GM19438 (cell line): ENCODE results near the gene CRYBA4.

ENCODE experiments used
- ATAC-seq: cut with Tn5 transposase; IDR thresholded peaks from one replicate; pipeline ENCODE4 v1.9.1; 2021; ENCODE audit warnings: low read depth; ENCODE audit not compliant: unreplicated experiment

CRYBA4 gene

DNA sequence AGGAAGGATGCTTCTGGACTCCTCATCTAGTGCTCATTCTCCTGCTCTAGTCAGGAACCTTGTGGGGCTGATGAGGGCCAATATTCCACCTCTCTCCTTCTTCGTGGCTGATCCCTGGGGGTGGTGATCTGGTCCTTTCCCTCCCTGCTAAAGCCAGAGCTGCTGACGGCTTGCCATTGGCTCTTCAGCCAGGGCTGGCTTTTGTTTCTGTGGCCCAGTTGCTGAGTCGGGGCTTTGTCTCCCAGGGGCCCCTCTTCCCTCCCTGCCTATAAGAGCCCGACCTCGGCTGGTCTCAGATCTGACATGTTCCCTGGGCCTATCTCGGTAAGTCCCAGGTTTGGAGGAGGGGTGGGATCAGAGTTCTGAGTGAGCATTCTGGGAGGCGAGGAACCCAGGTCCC, at the start of gene CRYBA4:
Gene CRYBA4 (plus strand): TSS at position 301 of the 400 bp plus-strand sequence. CDS start 634 bp downstream, outside the sequence.
- ATAC-seq: no peak

- no peak for ATAC-seq
Observed at GRCh38 chr22:26573026-26573662, 48.6 kb upstream of the CRYBA4 start.

DNA sequence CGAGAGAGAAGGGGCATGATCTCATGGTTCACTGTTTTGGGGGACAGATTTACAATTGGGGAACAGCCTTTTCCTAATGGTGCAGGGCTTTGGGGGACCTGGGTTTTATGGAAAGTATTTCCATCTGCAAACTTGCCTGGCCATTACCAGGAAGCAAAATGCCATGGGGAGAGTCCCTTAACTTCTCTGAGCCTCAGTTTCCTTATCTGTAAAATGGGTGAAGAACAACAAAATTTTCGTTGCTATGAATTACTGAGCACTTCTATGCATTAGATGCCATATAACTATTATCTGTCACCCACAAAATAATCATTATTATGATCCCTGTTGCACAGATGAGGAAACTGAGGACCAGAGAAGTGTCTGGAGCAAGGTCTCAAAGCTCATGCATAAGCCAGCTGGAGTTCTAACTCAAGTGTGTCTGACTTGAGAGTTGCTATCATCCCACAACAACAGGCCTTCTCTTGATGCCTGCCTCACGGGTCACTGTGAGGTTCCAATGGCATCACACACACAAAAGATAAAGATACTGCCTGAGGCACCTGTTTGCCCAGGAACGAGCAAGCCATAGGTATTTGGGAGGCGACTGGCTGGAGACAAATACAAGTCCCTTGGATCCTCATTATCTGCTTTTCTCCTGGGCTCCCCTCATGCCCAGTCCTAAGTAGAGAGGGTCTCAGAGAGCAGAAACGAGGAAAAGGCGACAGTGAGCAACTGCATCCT, 47.6 kb upstream of the CRYBA4 start:
- ATAC-seq: no peak

- no peak for ATAC-seq
Observed at GRCh38 chr22:26576026-26576680, 45.6 kb upstream of the CRYBA4 start.

DNA sequence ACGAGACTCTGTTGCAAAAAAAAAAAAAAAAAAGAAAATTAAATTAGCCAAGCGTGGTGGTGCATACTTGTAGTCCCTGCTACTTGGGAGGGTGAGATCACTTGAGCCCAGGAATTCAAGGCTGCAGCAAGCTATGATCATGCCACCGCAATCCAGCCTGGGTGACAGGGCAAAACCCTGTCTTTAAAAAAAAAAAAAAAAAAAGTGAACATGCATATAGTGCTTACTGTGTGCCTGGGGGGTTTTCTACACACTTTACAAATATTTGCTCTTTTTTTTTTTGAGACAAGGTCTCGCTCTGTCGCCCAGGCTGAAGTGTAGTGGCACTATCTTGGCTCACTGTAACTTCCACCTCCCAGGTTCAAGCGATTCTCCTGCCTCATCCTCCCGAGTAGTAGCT, 44.7 kb upstream of the CRYBA4 start:
- ATAC-seq: no peak

DNA sequence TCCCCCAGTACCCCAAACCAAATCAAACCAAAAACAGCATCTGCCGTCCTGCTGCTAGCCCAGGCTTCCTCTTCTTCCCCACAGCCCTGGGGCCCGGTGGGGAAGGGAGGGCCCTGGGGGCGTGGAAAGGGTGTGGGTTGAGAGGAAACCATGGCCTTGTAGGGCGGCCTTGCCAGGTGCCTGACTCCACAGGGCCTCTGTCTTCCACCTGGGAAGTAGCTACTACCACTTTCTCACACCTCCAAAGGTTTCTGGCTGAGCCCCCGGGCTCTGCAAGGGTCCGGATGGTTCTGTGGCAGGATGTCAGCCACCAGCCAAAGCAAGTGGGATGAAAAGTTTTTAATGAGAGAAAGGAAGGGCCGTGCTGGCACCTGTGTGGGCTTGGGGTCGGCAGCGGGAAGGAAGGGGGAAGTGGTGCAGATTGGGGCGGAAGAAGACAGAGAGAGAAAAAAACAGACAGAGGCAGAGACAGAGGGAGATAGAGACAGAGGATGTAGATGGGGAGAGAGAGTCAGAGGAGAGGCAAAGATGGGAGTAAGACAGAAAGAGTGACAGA, 42.4 kb upstream of the CRYBA4 start:
- peak; percentile 87 for ATAC-seq

DNA sequence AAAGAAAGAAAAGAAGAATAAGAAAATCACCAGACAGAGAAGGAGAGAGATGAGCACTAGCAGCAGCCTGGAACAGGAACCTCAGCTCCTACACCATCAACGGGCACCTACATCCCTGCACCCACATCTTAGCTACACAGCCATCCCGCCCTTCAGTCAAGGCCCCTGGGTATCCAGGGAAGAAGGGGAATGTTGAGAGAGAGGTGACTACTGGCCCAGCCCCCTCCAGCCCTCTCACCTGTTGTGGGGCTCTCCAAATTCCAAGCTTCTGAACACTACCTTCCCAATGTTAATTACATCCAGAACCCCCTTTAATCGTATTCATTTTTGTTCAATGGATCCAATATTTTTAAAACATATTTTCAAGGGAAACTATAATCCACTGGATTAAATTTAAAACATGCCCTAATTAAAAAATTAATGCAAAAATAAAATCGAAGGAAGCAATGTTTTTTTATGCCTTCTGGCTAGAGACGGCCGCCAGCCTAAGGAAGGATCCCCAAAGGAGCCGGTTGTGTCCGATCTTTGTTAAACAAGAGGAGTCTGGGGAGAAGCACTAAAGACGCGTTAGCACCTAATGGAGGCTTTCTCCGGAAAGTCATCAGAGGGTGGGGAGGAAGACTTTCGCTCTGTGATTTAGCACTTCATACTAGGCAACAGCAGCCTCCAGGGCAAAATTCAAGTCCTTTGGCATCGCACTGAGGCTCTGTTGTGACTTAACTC, 41.4 kb upstream of the CRYBA4 start:
- ATAC-seq: no peak

GRCh38 chr22:26581026-26581425, 40.7 kb upstream of the CRYBA4 start:
- ATAC-seq: no peak

DNA sequence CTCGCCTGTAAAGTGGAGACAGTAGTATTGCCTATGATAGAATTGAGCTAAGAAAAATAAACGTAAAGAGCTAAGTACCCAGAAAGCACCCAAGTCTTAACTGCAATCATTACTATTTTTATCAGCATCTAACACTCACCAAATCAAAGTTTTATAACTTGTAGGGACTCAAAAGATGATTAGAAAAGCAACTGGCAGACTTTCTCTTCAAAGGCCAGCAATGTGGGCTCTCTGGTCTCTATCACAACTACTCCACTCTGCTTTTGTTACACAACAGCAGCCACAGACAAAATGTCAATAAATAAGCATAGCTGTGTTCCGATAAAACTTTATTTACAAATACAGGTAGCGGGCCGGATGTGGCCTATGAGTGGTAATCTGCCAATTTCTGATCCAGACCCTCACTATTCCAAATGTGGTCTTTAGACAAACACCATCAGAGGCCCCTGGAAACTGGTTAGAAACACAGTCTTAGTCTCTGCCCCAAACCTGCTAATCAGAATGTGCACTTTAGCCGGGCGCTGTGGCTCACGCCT, 40.1 kb upstream of the CRYBA4 start:
- ATAC-seq: no peak

DNA sequence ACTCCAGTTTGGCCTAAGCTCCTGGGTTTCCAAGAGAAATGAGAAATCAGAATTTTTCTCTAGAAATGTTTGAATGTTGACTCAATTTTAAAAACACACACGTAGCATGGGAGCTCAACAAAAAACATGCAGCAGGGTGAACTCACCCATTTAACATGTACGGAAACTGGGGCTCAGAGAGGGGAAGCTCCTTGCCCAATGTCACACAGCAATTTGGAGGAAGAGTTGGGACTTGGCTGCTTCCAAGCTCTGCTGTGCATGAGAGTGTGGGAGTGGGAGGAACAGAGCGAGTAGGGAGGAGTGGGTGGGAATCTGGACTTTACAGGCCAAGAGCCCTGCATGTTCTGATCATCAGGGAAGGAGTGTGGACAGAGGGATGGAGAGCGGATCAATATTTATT, 37.8 kb upstream of the CRYBA4 start:
- ATAC-seq: no peak

DNA sequence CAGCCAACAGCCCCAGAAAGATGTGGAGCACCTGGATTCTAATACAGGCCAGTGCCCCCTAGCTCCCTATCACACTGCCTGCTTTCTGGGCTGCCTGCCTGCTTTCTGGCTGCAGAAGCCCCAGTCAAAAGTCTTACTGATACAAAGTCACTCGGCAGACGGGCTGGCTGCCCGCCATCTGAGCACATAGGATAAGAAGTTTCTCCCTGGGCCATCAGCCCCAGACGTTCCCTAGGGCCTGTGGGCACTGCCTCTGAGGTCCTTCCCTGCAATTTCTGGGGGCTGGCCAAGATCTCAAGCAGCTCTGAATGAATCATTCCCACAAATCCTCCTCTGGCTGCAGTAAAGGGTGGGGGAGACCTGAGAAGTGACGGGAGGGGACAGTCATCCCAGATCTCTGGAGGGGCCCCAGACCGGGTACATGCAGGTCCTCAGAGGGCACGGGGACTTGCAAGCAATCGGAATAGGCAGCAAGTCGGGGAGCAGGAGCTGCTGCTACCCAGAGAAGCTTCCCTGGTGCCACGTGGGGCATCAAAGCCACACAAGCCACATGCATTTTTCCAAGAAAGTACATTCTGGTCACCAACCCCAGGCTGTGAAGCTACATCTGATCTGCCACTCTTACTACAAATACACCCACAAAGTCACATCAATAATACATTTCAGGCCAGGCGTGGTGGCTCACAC, 36.5 kb upstream of the CRYBA4 start:
- ATAC-seq: no peak

DNA sequence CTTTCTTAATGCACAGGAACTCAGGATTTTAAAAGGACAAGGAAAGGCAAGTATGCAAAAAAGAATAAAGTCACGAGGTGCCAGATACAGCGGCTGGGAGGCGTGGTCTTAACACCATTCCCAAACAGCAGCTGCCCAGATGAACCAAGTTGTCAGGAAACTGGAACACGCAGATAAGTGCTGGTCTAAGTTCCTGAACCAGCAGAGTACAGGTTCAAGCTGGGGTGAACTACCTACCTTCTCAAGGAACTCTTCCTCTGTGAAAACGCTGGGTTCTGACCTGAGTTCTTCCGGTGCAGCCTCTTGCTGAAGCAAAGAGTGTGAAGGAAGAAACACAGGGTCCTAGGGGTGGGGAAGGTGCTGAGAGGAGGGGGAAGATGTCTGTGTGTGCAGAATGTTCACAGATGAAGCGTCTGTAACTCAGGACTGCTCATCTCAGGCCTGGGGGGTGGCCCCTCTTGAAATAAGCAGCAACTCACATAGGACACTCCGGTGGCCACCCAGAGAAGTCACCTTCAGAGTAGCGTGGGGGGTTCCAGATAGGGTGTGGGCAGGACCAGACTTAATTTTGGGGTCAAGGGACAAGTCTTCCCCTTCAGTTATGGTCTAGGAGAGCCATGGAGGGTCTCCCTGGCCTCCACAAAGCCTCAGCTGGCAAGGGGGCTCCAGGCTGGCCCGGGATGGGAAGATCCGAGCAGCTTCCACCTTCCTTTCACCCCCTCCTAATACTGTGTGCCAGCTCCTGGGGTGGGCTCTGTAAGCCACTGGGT, 35.0 kb upstream of the CRYBA4 start:
- ATAC-seq: no peak

DNA sequence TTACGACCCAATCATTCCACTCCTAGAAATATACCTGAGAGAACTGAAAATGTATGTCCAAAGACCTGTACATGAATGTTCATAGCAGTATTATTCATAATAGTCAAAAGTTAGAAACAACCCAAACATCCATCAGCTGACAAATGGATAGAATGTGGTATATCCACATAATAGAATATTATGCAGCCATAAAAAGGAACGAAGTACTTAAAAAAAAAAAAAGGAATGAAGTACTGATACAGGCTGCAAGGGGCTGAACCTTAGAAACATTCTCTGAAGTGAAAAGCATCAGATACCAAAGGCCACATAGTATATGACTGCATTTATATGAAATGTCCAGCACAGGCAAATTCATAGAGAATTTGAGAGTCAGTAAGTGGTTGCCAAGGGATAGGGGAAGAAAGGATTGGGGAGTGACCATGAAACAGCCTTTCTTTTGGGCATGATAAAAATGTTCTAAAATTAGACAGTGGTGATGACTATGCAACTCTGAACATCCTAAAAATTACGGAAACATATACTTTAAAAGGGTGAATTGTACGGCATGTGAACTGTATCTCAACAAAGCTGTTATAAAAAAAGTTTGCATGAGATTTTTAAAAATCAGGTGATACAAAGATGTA, 33.7 kb upstream of the CRYBA4 start:
- ATAC-seq: no peak

DNA sequence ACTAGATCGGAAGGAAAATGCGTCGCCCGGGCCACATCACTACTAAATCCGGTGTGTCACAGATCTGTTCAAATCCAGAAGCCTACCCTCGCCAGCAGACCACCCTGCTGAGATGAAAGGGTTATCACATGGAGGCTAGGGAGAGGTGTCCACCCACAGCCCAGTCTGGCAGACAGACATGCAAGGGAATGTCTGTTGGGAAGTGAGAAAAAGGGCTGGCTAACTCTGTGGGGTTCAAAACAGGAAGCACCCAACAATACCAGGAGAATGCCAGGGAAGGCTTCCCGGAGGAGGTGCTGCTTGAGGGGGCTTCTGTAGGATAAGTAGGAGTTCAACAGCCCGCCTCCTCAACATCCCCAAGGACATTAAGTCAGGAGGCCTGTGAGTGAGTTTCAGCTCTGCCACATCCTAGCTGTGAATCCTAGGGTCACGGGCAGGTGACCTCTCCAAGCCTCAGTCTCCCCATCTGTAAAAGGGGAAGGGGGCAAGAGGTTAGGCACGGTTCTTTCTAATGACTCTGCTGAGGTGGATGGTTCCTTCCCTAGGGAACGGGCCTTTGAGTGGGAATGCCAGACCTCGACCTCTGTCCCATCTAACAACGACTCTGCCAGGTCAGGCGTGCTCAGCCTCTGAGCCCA, 32.9 kb upstream of the CRYBA4 start:
- ATAC-seq: no peak

- ATAC-seq: peak; percentile 8
Observed at GRCh38 chr22:26589367-26589844, 32.4 kb upstream of the CRYBA4 start.

GRCh38 chr22:26589845-26590736, 31.7 kb upstream of the CRYBA4 start, which contains the start of gene TPST2:
TSS of gene TPST2 (minus strand) at chr22:26590132. CDS start at chr22:26541630, 48,502 bp downstream.
- peak; percentile 64 for ATAC-seq

- ATAC-seq: no peak
Observed at GRCh38 chr22:26592421-26592891, 29.3 kb upstream of the CRYBA4 start.
